ENCODE data around the gene INTS1.

- TF ChIP-seq POLR2A (IDR thresholded peaks at IDR 0.05; ENCODE audit: low read depth) = no peak
- TF ChIP-seq CTCF (IDR thresholded peaks at IDR 0.05) = no peak
- no peak for TF ChIP-seq EP300 (IDR thresholded peaks at IDR 0.05)
Measured at GRCh38 chr7:1444925-1445322, 59.3 kb downstream of the INTS1 start.
